Liver (tissue), 9 donors: Measurements from ENCODE around the gene WFIKKN1. TPM values are rescaled to one million over a fixed set of nuclear protein-coding genes. Genes with fewer than 3 reads are reported as not detected.
A peak's percentile ranks its signal among the peaks of the same experiment; 100 is the strongest.

Source experiments
- DNase-seq: peaks from one replicate; pipeline ENCODE4 v3.0.0-alpha.2; 2017; ENCODE audit warnings: low spot score
- H3K27ac ChIP-seq, 2 donors: one replicate each; pipeline ENCODE4 v1.7.0; 2013; ENCODE audit warnings: inconsistent platforms in 2 of 2, low read length in 2 of 2, control low read depth in 1 of 2, low read depth in 1 of 2, mild to moderate bottlenecking in 1 of 2
- H3K27me3 ChIP-seq, 4 donors: one replicate each; pipeline versions ENCODE4 v1.6.1 to v1.7.0; 2013; ENCODE audit warnings: low read length in 3 of 4, inconsistent platforms in 1 of 4, mild to moderate bottlenecking in 1 of 4, moderate library complexity in 1 of 4; ENCODE audit not compliant: control insufficient read depth in 4 of 4, insufficient read depth in 4 of 4
- H3K36me3 ChIP-seq, 4 donors: one replicate each; pipeline versions ENCODE4 v1.6.1 to v1.7.0; 2013; ENCODE audit warnings: low read length in 3 of 4, mild to moderate bottlenecking in 3 of 4, low read depth in 1 of 4, moderate library complexity in 1 of 4; ENCODE audit not compliant: control insufficient read depth in 4 of 4, insufficient read depth in 3 of 4
- H3K4me1 ChIP-seq, 4 donors: one replicate each; pipeline versions ENCODE4 v1.6.1 to v1.7.0; 2013; ENCODE audit warnings: low read length in 3 of 4, mild to moderate bottlenecking in 3 of 4, moderate library complexity in 1 of 4; ENCODE audit not compliant: control insufficient read depth in 4 of 4, insufficient read depth in 4 of 4
- H3K4me3 ChIP-seq, 3 donors: one replicate each; pipeline versions ENCODE4 v1.6.1 to v1.7.0; 2013; ENCODE audit warnings: low read length in 3 of 3, control low read depth in 1 of 3, low read depth in 1 of 3, mild to moderate bottlenecking in 1 of 3
- H3K9ac ChIP-seq, 2 donors: one replicate each; pipeline ENCODE4 v1.7.0; 2013; ENCODE audit warnings: low read length in 2 of 2, mild to moderate bottlenecking in 2 of 2, moderate library complexity in 2 of 2, control low read depth in 1 of 2, low read depth in 1 of 2
- H3K9me3 ChIP-seq, 4 donors: one replicate each; pipeline versions ENCODE4 v1.6.1 to v1.7.0; 2013; ENCODE audit warnings: low read length in 3 of 4; ENCODE audit not compliant: control insufficient read depth in 4 of 4
- EGR1 ChIP-seq, 2 donors: IDR thresholded peaks; 2 replicates each; pipeline ENCODE4 v1.6.1; 2016 to 2018; ENCODE audit warnings: antibody characterized with exemption in 2 of 2, low read depth in 2 of 2
- GABPA ChIP-seq, 2 donors: IDR thresholded peaks in 1 of 2; conservative IDR thresholded peaks in 1 of 2; 2 replicates each; pipeline ENCODE4 v1.6.1; 2016; ENCODE audit warnings: antibody characterized with exemption in 2 of 2, mild to moderate bottlenecking in 1 of 2, moderate library complexity in 1 of 2
- HNF4G ChIP-seq: IDR thresholded peaks from 2 replicates; pipeline ENCODE4 v1.6.1; 2016; ENCODE audit warnings: antibody characterized with exemption
- NR2F2 ChIP-seq: IDR thresholded peaks from 2 replicates; pipeline ENCODE4 v1.6.1; 2016; ENCODE audit warnings: antibody characterized with exemption
- RAD21 ChIP-seq, 2 donors: IDR thresholded peaks; 2 replicates each; pipeline ENCODE4 v1.6.1; 2016; ENCODE audit warnings: antibody characterized with exemption in 2 of 2, mild to moderate bottlenecking in 2 of 2
- RXRA ChIP-seq, 2 donors: IDR thresholded peaks; 2 replicates each; pipeline ENCODE4 v1.6.1; 2017 to 2018; ENCODE audit warnings: antibody characterized with exemption in 2 of 2, mild to moderate bottlenecking in 1 of 2
- TAF1 ChIP-seq: conservative IDR thresholded peaks from 2 replicates; pipeline ENCODE4 v1.6.1; 2016; ENCODE audit warnings: antibody characterized with exemption, mild to moderate bottlenecking
- YY1 ChIP-seq: IDR thresholded peaks from 2 replicates; pipeline ENCODE4 v1.6.1; 2016; ENCODE audit warnings: antibody characterized with exemption, mild to moderate bottlenecking
- WGBS: extraction: QIAGEN DNeasy Blood & Tissue Kit; methylation state at CpG from one replicate; pipeline ENCODE4 v1.1.7; 2013; 5-methylcytosine and 5-hydroxymethylcytosine counted together
- polyA plus RNA-seq, 2 donors: library from polyadenylated mRNA; stranded (reverse) in 1 of 2; unstranded in 1 of 2; fragments of 200-250 nt in 1 of 2; fragments of >200 nt in 1 of 2; fragmentation: Nextera tagmentation in 1 of 2; extraction: Ambion mirVana in 1 of 2; gene quantifications; one replicate each; pipeline versions ENCODE4 v1.2.1 to v1.2.3, GENCODE V29; 2013 to 2015
- total RNA-seq, 2 donors: library from RNA; depleted of rRNA; stranded (reverse); fragments of >200 nt; gene quantifications; one replicate each; pipeline ENCODE4 v1.2.3, GENCODE V29; 2014
- TF ChIP-seq, protein P1 (sequence below): IDR thresholded peaks from 2 replicates; pipeline ENCODE4 v1.6.1; 2016; ENCODE audit warnings: antibody characterized with exemption, mild to moderate bottlenecking
- TF ChIP-seq, protein P2 (sequence below): IDR thresholded peaks from 2 replicates; pipeline ENCODE4 v1.6.1; 2016; ENCODE audit warnings: antibody characterized with exemption
- donor health status: healthy.
- donor health status: healthy.
- donor health status: healthy.
- donor health status: healthy.
- donor health status: healthy.

The WFIKKN1 gene
- total and polyA plus RNA-seq, 4 donors: 0.19 to 1.2 (median 0.46) TPM

DNA sequence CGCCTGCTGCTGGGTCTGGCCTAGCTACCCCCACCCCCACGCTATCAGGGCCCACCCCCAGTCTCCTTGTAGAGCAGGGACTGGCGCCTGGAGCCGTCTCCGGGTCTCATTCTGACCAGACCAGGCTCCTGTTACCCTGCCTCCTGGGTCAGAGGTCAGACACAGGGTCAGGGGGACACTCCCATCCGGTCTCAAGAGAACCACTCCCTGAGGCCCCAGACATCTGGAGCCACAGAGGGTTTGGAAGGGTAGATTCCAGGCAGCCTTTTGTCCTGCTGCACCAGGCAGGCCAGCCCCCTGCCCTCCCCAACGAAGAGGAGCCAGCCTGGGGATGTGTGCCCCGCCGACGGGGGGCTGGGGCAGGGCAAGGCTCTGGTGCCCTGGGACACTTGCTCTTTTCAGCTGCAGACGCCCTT lies 944 bp upstream of the WFIKKN1 start:
- WGBS: 49% methylated on average over 11 of the region's 11 CpGs
- no peak overlapping the region for H3K9ac ChIP-seq
- H3K4me3 ChIP-seq: no peak overlapping the region
- H3K27ac ChIP-seq: peak overlapping the region in 1 of 2 donors; percentile 38
- H3K9me3 ChIP-seq: no peaks in the 10 kb centered on the region
- no peak for DNase-seq
- H3K36me3 ChIP-seq: peaks cover 0 to 13% (median 6%) of the 10 kb centered on the region in 4 donors
- peaks cover 29 to 49% (median 42%) of the 10 kb centered on the region in 4 donors for H3K4me1 ChIP-seq
- H3K27me3 ChIP-seq: no peaks in the 10 kb centered on the region
- TF ChIP-seq HNF4G (no peak), GABPA (IDR thresholded peaks at IDR 0.05 in 1 of 2, conservative IDR thresholded peaks at IDR 0.05 in 1 of 2) (no peak), NR2F2 (peak; percentile 88), YY1 (no peak)
- TF ChIP-seq, protein P1, sequence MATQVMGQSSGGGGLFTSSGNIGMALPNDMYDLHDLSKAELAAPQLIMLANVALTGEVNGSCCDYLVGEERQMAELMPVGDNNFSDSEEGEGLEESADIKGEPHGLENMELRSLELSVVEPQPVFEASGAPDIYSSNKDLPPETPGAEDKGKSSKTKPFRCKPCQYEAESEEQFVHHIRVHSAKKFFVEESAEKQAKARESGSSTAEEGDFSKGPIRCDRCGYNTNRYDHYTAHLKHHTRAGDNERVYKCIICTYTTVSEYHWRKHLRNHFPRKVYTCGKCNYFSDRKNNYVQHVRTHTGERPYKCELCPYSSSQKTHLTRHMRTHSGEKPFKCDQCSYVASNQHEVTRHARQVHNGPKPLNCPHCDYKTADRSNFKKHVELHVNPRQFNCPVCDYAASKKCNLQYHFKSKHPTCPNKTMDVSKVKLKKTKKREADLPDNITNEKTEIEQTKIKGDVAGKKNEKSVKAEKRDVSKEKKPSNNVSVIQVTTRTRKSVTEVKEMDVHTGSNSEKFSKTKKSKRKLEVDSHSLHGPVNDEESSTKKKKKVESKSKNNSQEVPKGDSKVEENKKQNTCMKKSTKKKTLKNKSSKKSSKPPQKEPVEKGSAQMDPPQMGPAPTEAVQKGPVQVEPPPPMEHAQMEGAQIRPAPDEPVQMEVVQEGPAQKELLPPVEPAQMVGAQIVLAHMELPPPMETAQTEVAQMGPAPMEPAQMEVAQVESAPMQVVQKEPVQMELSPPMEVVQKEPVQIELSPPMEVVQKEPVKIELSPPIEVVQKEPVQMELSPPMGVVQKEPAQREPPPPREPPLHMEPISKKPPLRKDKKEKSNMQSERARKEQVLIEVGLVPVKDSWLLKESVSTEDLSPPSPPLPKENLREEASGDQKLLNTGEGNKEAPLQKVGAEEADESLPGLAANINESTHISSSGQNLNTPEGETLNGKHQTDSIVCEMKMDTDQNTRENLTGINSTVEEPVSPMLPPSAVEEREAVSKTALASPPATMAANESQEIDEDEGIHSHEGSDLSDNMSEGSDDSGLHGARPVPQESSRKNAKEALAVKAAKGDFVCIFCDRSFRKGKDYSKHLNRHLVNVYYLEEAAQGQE: no peak

GRCh38 chr16:630249-630814 lies 453 bp upstream of the WFIKKN1 start:
- Histone ChIP-seq H3K27me3 (no peaks in the 10 kb centered on the region), H3K4me1 (peaks cover 31 to 54% (median 47%) of the 10 kb centered on the region in 4 donors), H3K36me3 (peaks cover 0 to 13% (median 6%) of the 10 kb centered on the region in 4 donors), H3K27ac (peak overlapping the region in 1 of 2 donors; percentile 38), H3K9ac (no peak overlapping the region), H3K4me3 (no peak overlapping the region), H3K9me3 (no peaks in the 10 kb centered on the region)
- TF ChIP-seq, protein P1: no peak
- TF ChIP-seq RAD21 (IDR thresholded peaks at IDR 0.05) (no peak), YY1 (no peak), TAF1 (no peak), EGR1 (IDR thresholded peaks at IDR 0.05; ENCODE audit: low read depth in 2 of 2) (no peak), RXRA (IDR thresholded peaks at IDR 0.05) (no peak)
- TF ChIP-seq, protein P2, sequence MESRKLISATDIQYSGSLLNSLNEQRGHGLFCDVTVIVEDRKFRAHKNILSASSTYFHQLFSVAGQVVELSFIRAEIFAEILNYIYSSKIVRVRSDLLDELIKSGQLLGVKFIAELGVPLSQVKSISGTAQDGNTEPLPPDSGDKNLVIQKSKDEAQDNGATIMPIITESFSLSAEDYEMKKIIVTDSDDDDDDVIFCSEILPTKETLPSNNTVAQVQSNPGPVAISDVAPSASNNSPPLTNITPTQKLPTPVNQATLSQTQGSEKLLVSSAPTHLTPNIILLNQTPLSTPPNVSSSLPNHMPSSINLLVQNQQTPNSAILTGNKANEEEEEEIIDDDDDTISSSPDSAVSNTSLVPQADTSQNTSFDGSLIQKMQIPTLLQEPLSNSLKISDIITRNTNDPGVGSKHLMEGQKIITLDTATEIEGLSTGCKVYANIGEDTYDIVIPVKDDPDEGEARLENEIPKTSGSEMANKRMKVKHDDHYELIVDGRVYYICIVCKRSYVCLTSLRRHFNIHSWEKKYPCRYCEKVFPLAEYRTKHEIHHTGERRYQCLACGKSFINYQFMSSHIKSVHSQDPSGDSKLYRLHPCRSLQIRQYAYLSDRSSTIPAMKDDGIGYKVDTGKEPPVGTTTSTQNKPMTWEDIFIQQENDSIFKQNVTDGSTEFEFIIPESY: no peak
- no peak for DNase-seq
- WGBS: 65% methylated on average over 29 of the region's 29 CpGs
